Lower leg skin (tissue), 3 donors: Measurements from ENCODE around the gene P3H3.

Experiments used
- CTCF ChIP-seq, 3 donors: fragments of 450-650 bp; IDR thresholded peaks; one replicate each; pipeline ENCODE4 v1.5.1; 2016; ENCODE audit warnings: antibody characterized with exemption in 3 of 3, mild to moderate bottlenecking in 3 of 3, moderate library complexity in 2 of 3
- POLR2A ChIP-seq, 2 donors: fragments of 450-650 bp; IDR thresholded peaks; one replicate each; pipeline ENCODE4 v1.6.1; 2016 to 2017; ENCODE audit warnings: antibody characterized with exemption in 2 of 2, mild to moderate bottlenecking in 1 of 2, moderate library complexity in 1 of 2

- TF ChIP-seq CTCF (IDR thresholded peaks at IDR 0.05), result no peak
- no peak for TF ChIP-seq POLR2A (IDR thresholded peaks at IDR 0.05)
Measured at GRCh38 chr12:6782119-6782518, 46.1 kb upstream of the P3H3 start.
